HepG2 (cell line): ENCODE measurements around the gene TACC3. TPM values are rescaled to one million over a fixed set of nuclear protein-coding genes. Genes with fewer than 3 reads are reported as not detected.
A peak's percentile ranks its signal among the peaks of the same experiment; 100 is the strongest.

Source experiments
- ATAC-seq: fragments of 200-7000 bp; cut with Tn5 transposase; 3 replicates; pipeline ENCODE4 v1.9.1; 2020; ENCODE audit warnings: mild to moderate bottlenecking, moderate library complexity
- BruUV-seq: library from RNA; stranded (reverse); fragments of 400-500 nt; replicated peaks from 2 replicates; lab custom pipeline; 2021; lab: Mats Ljungman, UMichigan
- CTCF ChIA-PET: fragments of 300-600 bp; formaldehyde crosslinking; extraction: SDS; loops from one replicate; lab custom pipeline; 2021; ENCODE audit warnings: low total read pairs, inconsistent platforms, low intra/inter-chr PET ratio; lab: Yijun Ruan, JAX
- POLR2A ChIA-PET: fragments of 350-600 bp; sonication (Branson Sonifier 250); formaldehyde crosslinking; loops from one replicate; lab custom pipeline; 2020; ENCODE audit warnings: antibody characterized with exemption, inconsistent platforms; lab: Yijun Ruan, JAX
- DNase-seq: peaks from one replicate; pipeline ENCODE4 v3.0.0-alpha.2; 2015; ENCODE audit warnings: low spot score
- FAIRE-seq: peaks from 3 replicates; lab custom pipeline; 2011; peaks lifted over from hg19 to GRCh38; lab: Jason Lieb, UNC
- H2AFZ ChIP-seq: one replicate; pipeline ENCODE4 v1.6.1; 2011; ENCODE audit warnings: low read length, inconsistent platforms
- H3K27ac ChIP-seq: fragments of 300-600 bp; 3 replicates; pipeline ENCODE4 v1.8.0; 2011; ENCODE audit warnings: mixed run types, mild to moderate bottlenecking, mixed read lengths, low read length, inconsistent platforms; ENCODE audit not compliant: insufficient read depth; ENCODE audit errors: extremely low read length
- H3K27me3 ChIP-seq, 2 experiments: fragments of 200-600 bp in 1 of 2; 2 replicates in 1 of 2; 3 replicates in 1 of 2; pipeline versions ENCODE4 v1.6.0 to v1.8.0; 2011; ENCODE audit warnings: low read length in 2 of 2, mild to moderate bottlenecking in 2 of 2, moderate library complexity in 2 of 2, inconsistent platforms in 1 of 2; ENCODE audit not compliant: insufficient read depth in 2 of 2, control insufficient read depth in 1 of 2
- H3K36me3 ChIP-seq, 2 experiments: fragments of 200-600 bp in 1 of 2; replicated peaks in 1 of 2; 2 replicates in 1 of 2; 3 replicates in 1 of 2; pipeline versions ENCODE4 v1.5.1 to v1.8.0; 2011; ENCODE audit warnings: low read length in 2 of 2, inconsistent platforms in 1 of 2; ENCODE audit not compliant: insufficient read depth in 2 of 2, control insufficient read depth in 1 of 2
- H3K4me1 ChIP-seq: 2 replicates; pipeline ENCODE4 v1.5.1; 2012; ENCODE audit warnings: low read length, inconsistent platforms; ENCODE audit not compliant: insufficient read depth
- H3K4me2 ChIP-seq: 2 replicates; pipeline ENCODE4 v1.6.0; 2011; ENCODE audit warnings: low read depth, low read length, inconsistent platforms
- H3K4me3 ChIP-seq, 3 experiments: fragments of 200-600 bp in 1 of 3; sonication (generic), shearing (Covaris generic) in 1 of 3; replicated peaks in 1 of 3; 2 replicates each; pipeline ENCODE4 v1.5.1; 2011 to 2016; ENCODE audit warnings: low read length in 3 of 3, inconsistent platforms in 2 of 3, low read depth in 2 of 3, mild to moderate bottlenecking in 2 of 3, control low read depth in 1 of 3, mixed read lengths in 1 of 3; ENCODE audit not compliant: insufficient read depth in 1 of 3
- H3K79me2 ChIP-seq: one replicate; pipeline ENCODE4 v1.6.1; 2011; ENCODE audit warnings: low read length, inconsistent platforms; ENCODE audit not compliant: insufficient read depth
- H3K9ac ChIP-seq: 2 replicates; pipeline ENCODE4 v1.6.0; 2011; ENCODE audit warnings: mild to moderate bottlenecking, low read depth, low read length, inconsistent platforms; ENCODE audit not compliant: insufficient read depth
- H3K9me3 ChIP-seq: 2 replicates; pipeline ENCODE4 v1.5.1; 2012; ENCODE audit warnings: mild to moderate bottlenecking, low read length
- H4K20me1 ChIP-seq: 2 replicates; pipeline ENCODE4 v1.6.0; 2011; ENCODE audit warnings: inconsistent platforms, mild to moderate bottlenecking, low read length, moderate library complexity; ENCODE audit not compliant: insufficient read depth
- AGO1 ChIP-seq: fragments of 200-400 bp; formaldehyde crosslinking; IDR thresholded peaks from 2 replicates; pipeline ENCODE4 v1.6.1; 2017; ENCODE audit warnings: mild to moderate bottlenecking, low read depth, low read length, moderate library complexity; ENCODE audit not compliant: poor library complexity, severe bottlenecking
- ESRRA ChIP-seq: sonication (generic); formaldehyde crosslinking; IDR thresholded peaks from 2 replicates; pipeline ENCODE4 v1.5.1; 2020; ENCODE audit warnings: mild to moderate bottlenecking, low read depth, missing genetic modification reagents
- KDM2A ChIP-seq: sonication (generic); formaldehyde crosslinking; IDR thresholded peaks from 2 replicates; pipeline ENCODE4 v1.4.0; 2020; ENCODE audit warnings: low read depth, missing genetic modification reagents, borderline replicate concordance
- KMT2B ChIP-seq: IDR thresholded peaks from 2 replicates; pipeline ENCODE4 v1.6.1; 2016; ENCODE audit warnings: missing genetic modification reagents, missing compliant biosample characterization
- POLR2A ChIP-seq, 2 experiments: IDR thresholded peaks; 2 replicates each; pipeline ENCODE4 v1.6.1; 2011; ENCODE audit warnings: low read depth in 2 of 2, low read length in 2 of 2, mild to moderate bottlenecking in 1 of 2, moderate library complexity in 1 of 2; ENCODE audit not compliant: insufficient read depth in 1 of 2
- POLR2AphosphoS2 ChIP-seq: IDR thresholded peaks from 2 replicates; pipeline ENCODE4 v1.6.1; 2011; ENCODE audit warnings: low read depth, low read length, improper control_type of control experiment
- POLR2G ChIP-seq: fragments of 200-400 bp; formaldehyde crosslinking; IDR thresholded peaks from 2 replicates; pipeline ENCODE4 v1.6.1; 2018; ENCODE audit warnings: mild to moderate bottlenecking, low read depth, low read length, moderate library complexity
- RAD21 ChIP-seq: fragments of 450-650 bp; formaldehyde crosslinking; IDR thresholded peaks from 2 replicates; pipeline ENCODE4 v1.5.0; 2020; ENCODE audit warnings: mild to moderate bottlenecking
- SMC3 ChIP-seq: IDR thresholded peaks from 2 replicates; pipeline ENCODE4 v1.6.1; 2011; ENCODE audit warnings: low read length, improper control_type of control experiment
- SNRNP70 ChIP-seq: fragments of 200-400 bp; formaldehyde crosslinking; IDR thresholded peaks from 2 replicates; pipeline ENCODE4 v1.6.1; 2017; ENCODE audit warnings: mild to moderate bottlenecking, low read depth, low read length, moderate library complexity
- ZBTB7B ChIP-seq: sonication (generic); formaldehyde crosslinking; IDR thresholded peaks from 2 replicates; pipeline ENCODE4 v1.4.0; 2020; ENCODE audit warnings: missing genetic modification reagents
- ZKSCAN5 ChIP-seq: sonication (generic); formaldehyde crosslinking; IDR thresholded peaks from 2 replicates; pipeline ENCODE4 v1.5.1; 2020; ENCODE audit warnings: mild to moderate bottlenecking, missing genetic modification reagents
- ZNF326 ChIP-seq: sonication (generic); formaldehyde crosslinking; IDR thresholded peaks from 2 replicates; pipeline ENCODE4 v1.4.0; 2020; ENCODE audit warnings: missing genetic modification reagents, borderline replicate concordance
- ZNF550 ChIP-seq: sonication (generic); formaldehyde crosslinking; IDR thresholded peaks from 2 replicates; pipeline ENCODE4 v1.4.0; 2020; ENCODE audit warnings: mild to moderate bottlenecking, missing genetic modification reagents, borderline replicate concordance
- ZNF558 ChIP-seq: sonication (generic); formaldehyde crosslinking; IDR thresholded peaks from 2 replicates; pipeline ENCODE4 v1.9.0; 2022; ENCODE audit warnings: mild to moderate bottlenecking, missing genetic modification reagents, borderline replicate concordance
- WGBS: methylation state at CpG from one replicate; pipeline ENCODE4 v1.1.6; 2017; ENCODE audit warnings: low lambda C conversion rate; 5-methylcytosine and 5-hydroxymethylcytosine counted together
- in situ Hi-C: cut with HindIII; loops from 2 replicates; pipeline ENCODE4 v1.10.0; 2017; ENCODE audit warnings: low pct_unique_long_range_greater_than_20kb; ENCODE audit not compliant: extremely low pct_ligation_motif_present
- intact Hi-C: fragments of 100-400 bp; cut with micrococcal nuclease; formaldehyde crosslinking; loops from one replicate; pipeline ENCODE4 v1.10.0; 2022; ENCODE audit not compliant: unreplicated experiment
- polyA plus RNA-seq, 8 experiments: library from polyadenylated mRNA; depleted of rRNA in 3 of 8; stranded (reverse) in 7 of 8; unstranded in 1 of 8; fragments of >200 nt; fragmentation: Illumina TruSeq in 4 of 8; extraction: Trizol in 4 of 8; gene quantifications; 2 replicates each; pipeline versions ENCODE4 v1.2.1 to v1.2.3, GENCODE V29; 2011 to 2016; ENCODE audit warnings: low read depth in 4 of 8, missing spikeins in 1 of 8, mixed read lengths in 1 of 8; ENCODE audit not compliant: insufficient read depth in 1 of 8
- total RNA-seq, 5 experiments: library from RNA; depleted of rRNA; stranded (reverse); fragments of >200 nt; fragmentation: Illumina TruSeq; extraction: Trizol; gene quantifications; 2 replicates each; pipeline ENCODE4 v1.2.3, GENCODE V29; 2016; ENCODE audit warnings: low read depth in 1 of 5
- TF ChIP-seq, protein P1 (sequence below): sonication (generic); formaldehyde crosslinking; IDR thresholded peaks from 2 replicates; pipeline ENCODE4 v1.5.1; 2020; ENCODE audit warnings: mild to moderate bottlenecking, missing genetic modification reagents, moderate library complexity
- TF ChIP-seq, protein P2 (sequence below): sonication (generic); formaldehyde crosslinking; IDR thresholded peaks from 2 replicates; pipeline ENCODE4 v1.5.1; 2020; ENCODE audit warnings: mild to moderate bottlenecking, missing genetic modification reagents, moderate library complexity

TACC3 gene
- total and polyA plus RNA-seq, 2 of the 13 experiments (the other 11 are each of a cell fraction or from before 2014, with no cell fraction given): 20.3 to 21.2 TPM

DNA sequence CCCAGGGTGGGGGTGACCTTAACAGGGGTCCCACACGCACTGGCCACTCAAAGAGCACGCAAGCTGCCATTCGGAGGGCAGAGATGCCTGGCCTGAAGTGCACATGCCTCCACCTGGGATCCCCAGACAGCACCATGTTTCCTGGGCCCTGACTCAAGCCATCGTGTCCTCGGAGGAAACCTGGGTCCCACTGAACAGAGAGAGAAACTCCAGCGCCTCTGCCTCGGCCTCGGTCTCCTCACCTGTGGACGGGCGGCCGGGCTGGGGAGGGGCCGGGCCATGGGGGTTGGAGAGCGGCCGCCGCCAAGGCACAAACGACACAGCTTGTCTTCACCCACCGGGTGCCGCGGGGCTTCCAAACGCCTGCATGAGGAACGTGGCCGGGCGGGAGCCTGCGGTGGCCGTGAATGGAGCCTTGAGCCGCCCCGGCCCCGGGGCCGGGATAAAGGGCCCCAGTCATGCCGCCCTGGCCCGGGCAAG, 41.8 kb downstream of the TACC3 start (continued):
- TF ChIP-seq, protein P1, sequence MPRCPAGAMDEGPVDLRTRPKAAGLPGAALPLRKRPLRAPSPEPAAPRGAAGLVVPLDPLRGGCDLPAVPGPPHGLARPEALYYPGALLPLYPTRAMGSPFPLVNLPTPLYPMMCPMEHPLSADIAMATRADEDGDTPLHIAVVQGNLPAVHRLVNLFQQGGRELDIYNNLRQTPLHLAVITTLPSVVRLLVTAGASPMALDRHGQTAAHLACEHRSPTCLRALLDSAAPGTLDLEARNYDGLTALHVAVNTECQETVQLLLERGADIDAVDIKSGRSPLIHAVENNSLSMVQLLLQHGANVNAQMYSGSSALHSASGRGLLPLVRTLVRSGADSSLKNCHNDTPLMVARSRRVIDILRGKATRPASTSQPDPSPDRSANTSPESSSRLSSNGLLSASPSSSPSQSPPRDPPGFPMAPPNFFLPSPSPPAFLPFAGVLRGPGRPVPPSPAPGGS (CRISPR knock-in tag): no peak
- TF ChIP-seq SNRNP70: no peak
- peak; percentile 90 for TF ChIP-seq ZNF326 (CRISPR knock-in tag)
- TF ChIP-seq POLR2A (IDR thresholded peaks at IDR 0.05; ENCODE audit: insufficient read depth in 1 of 2, low read depth in 2 of 2, low read length in 2 of 2): 0 out of 4 replicates have a peak, but pooled peaks of 1 of the 2 experiments have one; percentile 30

DNA sequence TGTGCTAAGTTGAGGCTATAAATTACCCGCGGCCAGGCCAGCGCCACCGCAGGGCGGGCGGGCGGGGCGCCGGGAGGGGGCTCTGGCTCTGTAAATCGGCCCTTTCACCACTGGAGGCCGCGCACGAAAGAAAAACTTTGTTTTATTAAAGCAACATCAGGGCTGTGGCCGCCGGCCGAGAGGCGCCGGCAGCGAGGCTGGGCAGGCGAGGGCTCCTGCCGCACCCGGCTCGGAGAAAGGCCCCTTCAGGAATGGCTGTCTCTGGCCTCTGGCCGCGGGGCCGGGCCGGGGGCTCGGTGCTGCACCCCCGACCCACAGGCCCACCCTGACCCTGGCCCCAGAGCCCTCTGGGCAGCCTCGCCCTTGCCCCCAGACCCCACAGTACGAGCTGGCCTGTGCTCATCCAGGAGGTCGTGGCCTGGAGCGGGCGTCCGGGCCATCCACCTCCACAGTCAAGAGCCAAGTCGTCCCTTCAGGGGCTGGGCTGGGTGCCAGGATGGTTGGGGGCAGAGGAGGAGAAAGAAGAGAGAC, 42.3 kb downstream of the TACC3 start:
- intact Hi-C loops: loop anchor here (1.0 kb wide), 1 partner anchor 47 kb away; no protein-coding TSS in a partner anchor
- in situ Hi-C loops: no loop called here
- peak; percentile 73 for DNase-seq
- FAIRE-seq: no peak
- peak overlapping the region; percentile 77 for H3K9ac ChIP-seq
- no TSS peak for BruUV-seq
- no peaks in the 10 kb centered on the region for H4K20me1 ChIP-seq
- H3K4me2 ChIP-seq: peak overlapping the region; percentile 95
- ATAC-seq: peak; percentile 14
- H3K27me3 ChIP-seq: no peaks in the 10 kb centered on the region
- H3K79me2 ChIP-seq: no peaks in the 10 kb centered on the region
- ChIA-PET POLR2A (interaction anchor here (0.8 to 34.3 kb wide), 7 partner anchors 9 to 45 kb away, joined by 3 to 1258 read pairs (median 4); partner anchors contain the start of gene FGFR3), CTCF (interaction anchor here (2.2 kb wide), 1 partner anchor 46 kb away, joined by 14 read pairs; no protein-coding TSS in a partner anchor)
- H3K27ac ChIP-seq: peak overlapping the region; percentile 75
- no CpG with 5 or more reads among the region's 36 CpGs for WGBS
- H2AFZ ChIP-seq: no peak overlapping the region
- no peaks in the 10 kb centered on the region for H3K36me3 ChIP-seq
- H3K4me3 ChIP-seq: peak overlapping the region; percentile 61 to 79 (median 74)
- H3K4me1 ChIP-seq: peaks cover 79% of the 10 kb centered on the region
- H3K9me3 ChIP-seq: no peaks in the 10 kb centered on the region
- TF ChIP-seq KMT2B (CRISPR knock-in tag): 0 out of 2 replicates have a peak, but pooled peaks have one; percentile 19
- TF ChIP-seq RAD21 (CRISPR knock-in tag): peak; percentile 44; the same call in 1 of the 2 replicates
- no peak for TF ChIP-seq POLR2AphosphoS2
- TF ChIP-seq ZNF550 (CRISPR knock-in tag): 0 out of 2 replicates have a peak, but pooled peaks have one; percentile 68
- peak; percentile 16; the same call in 1 of the 2 replicates for TF ChIP-seq ESRRA
- peak; percentile 7; the same call in 1 of the 2 replicates for TF ChIP-seq KDM2A (CRISPR knock-in tag)
- no peak for TF ChIP-seq SMC3
- TF ChIP-seq ZKSCAN5 (CRISPR knock-in tag): no peak
- TF ChIP-seq ZBTB7B (CRISPR knock-in tag): peak; percentile 43; the same call in 1 of the 2 replicates
- TF ChIP-seq ZNF558 (CRISPR knock-in tag): 0 out of 2 replicates have a peak, but pooled peaks have one; percentile 27
- peak; percentile 86 for TF ChIP-seq AGO1
- TF ChIP-seq, protein P2, sequence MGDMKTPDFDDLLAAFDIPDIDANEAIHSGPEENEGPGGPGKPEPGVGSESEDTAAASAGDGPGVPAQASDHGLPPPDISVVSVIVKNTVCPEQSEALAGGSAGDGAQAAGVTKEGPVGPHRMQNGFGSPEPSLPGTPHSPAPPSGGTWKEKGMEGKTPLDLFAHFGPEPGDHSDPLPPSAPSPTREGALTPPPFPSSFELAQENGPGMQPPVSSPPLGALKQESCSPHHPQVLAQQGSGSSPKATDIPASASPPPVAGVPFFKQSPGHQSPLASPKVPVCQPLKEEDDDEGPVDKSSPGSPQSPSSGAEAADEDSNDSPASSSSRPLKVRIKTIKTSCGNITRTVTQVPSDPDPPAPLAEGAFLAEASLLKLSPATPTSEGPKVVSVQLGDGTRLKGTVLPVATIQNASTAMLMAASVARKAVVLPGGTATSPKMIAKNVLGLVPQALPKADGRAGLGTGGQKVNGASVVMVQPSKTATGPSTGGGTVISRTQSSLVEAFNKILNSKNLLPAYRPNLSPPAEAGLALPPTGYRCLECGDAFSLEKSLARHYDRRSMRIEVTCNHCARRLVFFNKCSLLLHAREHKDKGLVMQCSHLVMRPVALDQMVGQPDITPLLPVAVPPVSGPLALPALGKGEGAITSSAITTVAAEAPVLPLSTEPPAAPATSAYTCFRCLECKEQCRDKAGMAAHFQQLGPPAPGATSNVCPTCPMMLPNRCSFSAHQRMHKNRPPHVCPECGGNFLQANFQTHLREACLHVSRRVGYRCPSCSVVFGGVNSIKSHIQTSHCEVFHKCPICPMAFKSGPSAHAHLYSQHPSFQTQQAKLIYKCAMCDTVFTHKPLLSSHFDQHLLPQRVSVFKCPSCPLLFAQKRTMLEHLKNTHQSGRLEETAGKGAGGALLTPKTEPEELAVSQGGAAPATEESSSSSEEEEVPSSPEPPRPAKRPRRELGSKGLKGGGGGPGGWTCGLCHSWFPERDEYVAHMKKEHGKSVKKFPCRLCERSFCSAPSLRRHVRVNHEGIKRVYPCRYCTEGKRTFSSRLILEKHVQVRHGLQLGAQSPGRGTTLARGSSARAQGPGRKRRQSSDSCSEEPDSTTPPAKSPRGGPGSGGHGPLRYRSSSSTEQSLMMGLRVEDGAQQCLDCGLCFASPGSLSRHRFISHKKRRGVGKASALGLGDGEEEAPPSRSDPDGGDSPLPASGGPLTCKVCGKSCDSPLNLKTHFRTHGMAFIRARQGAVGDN (CRISPR knock-in tag): peak; percentile 61
- peak; percentile 75 for TF ChIP-seq POLR2G
